Measurements from ENCODE around the gene RXRB.

RXRB gene

GRCh38 chr6:33169291-33170175 is 30.9 kb downstream of the RXRB start:
- no peaks in the 10 kb centered on the region for H4K20me1 ChIP-seq (ENCODE audit: insufficient read depth, low read length)
- no peaks in the 10 kb centered on the region for H3K9me3 ChIP-seq (ENCODE audit: low read length)
- H3F3A ChIP-seq (ENCODE audit: insufficient read depth, low read length) = no peaks in the 10 kb centered on the region
- H3K36me3 ChIP-seq (ENCODE audit: insufficient read depth, low read length) = no peaks in the 10 kb centered on the region
- no peak overlapping the region for H3K9ac ChIP-seq (ENCODE audit: low read length)
- no peaks in the 10 kb centered on the region for H3K9me2 ChIP-seq (ENCODE audit: low read depth, low read length)
- no peak overlapping the region for H3K4me3 ChIP-seq (ENCODE audit: low read depth, low read length, poor library complexity, severe bottlenecking)
- no peak overlapping the region for H3K4me2 ChIP-seq (ENCODE audit: low read length)
- no peak overlapping the region for H2AFZ ChIP-seq (ENCODE audit: low read length)
- no peaks in the 10 kb centered on the region for H3K79me2 ChIP-seq (ENCODE audit: insufficient read depth, low read length)
- TF ChIP-seq, protein P1, sequence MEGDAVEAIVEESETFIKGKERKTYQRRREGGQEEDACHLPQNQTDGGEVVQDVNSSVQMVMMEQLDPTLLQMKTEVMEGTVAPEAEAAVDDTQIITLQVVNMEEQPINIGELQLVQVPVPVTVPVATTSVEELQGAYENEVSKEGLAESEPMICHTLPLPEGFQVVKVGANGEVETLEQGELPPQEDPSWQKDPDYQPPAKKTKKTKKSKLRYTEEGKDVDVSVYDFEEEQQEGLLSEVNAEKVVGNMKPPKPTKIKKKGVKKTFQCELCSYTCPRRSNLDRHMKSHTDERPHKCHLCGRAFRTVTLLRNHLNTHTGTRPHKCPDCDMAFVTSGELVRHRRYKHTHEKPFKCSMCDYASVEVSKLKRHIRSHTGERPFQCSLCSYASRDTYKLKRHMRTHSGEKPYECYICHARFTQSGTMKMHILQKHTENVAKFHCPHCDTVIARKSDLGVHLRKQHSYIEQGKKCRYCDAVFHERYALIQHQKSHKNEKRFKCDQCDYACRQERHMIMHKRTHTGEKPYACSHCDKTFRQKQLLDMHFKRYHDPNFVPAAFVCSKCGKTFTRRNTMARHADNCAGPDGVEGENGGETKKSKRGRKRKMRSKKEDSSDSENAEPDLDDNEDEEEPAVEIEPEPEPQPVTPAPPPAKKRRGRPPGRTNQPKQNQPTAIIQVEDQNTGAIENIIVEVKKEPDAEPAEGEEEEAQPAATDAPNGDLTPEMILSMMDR (IDR thresholded peaks at IDR 0.05; ENCODE audit: low read length) = no peak
- TF ChIP-seq EZH2 (IDR thresholded peaks at IDR 0.05; ENCODE audit: borderline replicate concordance, low read length) = no peak
- H3K27me3 ChIP-seq (ENCODE audit: insufficient read depth, low read length) = no peaks in the 10 kb centered on the region
- no peak overlapping the region for H3K27ac ChIP-seq (ENCODE audit: low read depth, low read length, poor library complexity, severe bottlenecking)
- H3K4me1 ChIP-seq (ENCODE audit: insufficient read depth, low read length, severe bottlenecking) = no peaks in the 10 kb centered on the region

GRCh38 chr6:33168639-33169038 is 31.8 kb downstream of the RXRB start:
- Histone ChIP-seq H3K9ac (ENCODE audit: low read length) (no peak overlapping the region), H3K4me3 (ENCODE audit: low read depth, low read length, poor library complexity, severe bottlenecking) (no peak overlapping the region), H3K4me2 (ENCODE audit: low read length) (no peak overlapping the region), H3K4me1 (ENCODE audit: insufficient read depth, low read length, severe bottlenecking) (no peaks in the 10 kb centered on the region), H4K20me1 (ENCODE audit: insufficient read depth, low read length) (no peaks in the 10 kb centered on the region), H3K27ac (ENCODE audit: low read depth, low read length, poor library complexity, severe bottlenecking) (no peak overlapping the region), H3K79me2 (ENCODE audit: insufficient read depth, low read length) (no peaks in the 10 kb centered on the region), H3K27me3 (ENCODE audit: insufficient read depth, low read length) (no peaks in the 10 kb centered on the region), H3K9me3 (ENCODE audit: low read length) (no peaks in the 10 kb centered on the region), H3F3A (ENCODE audit: insufficient read depth, low read length) (no peaks in the 10 kb centered on the region), H3K36me3 (ENCODE audit: insufficient read depth, low read length) (no peaks in the 10 kb centered on the region), H3K9me2 (ENCODE audit: low read depth, low read length) (no peaks in the 10 kb centered on the region), H2AFZ (ENCODE audit: low read length) (no peak overlapping the region)
- TF ChIP-seq, protein P1 (IDR thresholded peaks at IDR 0.05; ENCODE audit: low read length) = no peak
- TF ChIP-seq EZH2 (IDR thresholded peaks at IDR 0.05; ENCODE audit: borderline replicate concordance, low read length) = no peak

DNA sequence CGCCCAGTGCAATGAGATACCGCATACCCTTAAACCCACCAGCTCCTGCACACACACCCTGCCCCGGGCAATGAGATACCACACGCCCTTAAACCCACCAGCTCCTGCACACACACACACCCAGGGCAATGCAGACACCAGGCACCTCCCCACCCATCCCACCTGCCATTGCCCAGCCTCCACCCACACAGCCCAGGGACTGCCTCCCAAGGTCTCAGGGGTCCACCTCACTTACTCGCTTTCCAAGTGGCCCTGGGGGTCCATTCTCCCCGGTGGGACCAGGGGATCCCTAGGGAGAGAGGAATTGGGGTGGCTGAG is 32.2 kb downstream of the RXRB start:
- Histone ChIP-seq H2AFZ (ENCODE audit: low read length) (no peak overlapping the region), H3K9ac (ENCODE audit: low read length) (no peak overlapping the region), H4K20me1 (ENCODE audit: insufficient read depth, low read length) (no peaks in the 10 kb centered on the region), H3K4me1 (ENCODE audit: insufficient read depth, low read length, severe bottlenecking) (no peaks in the 10 kb centered on the region), H3K9me2 (ENCODE audit: low read depth, low read length) (no peaks in the 10 kb centered on the region), H3K36me3 (ENCODE audit: insufficient read depth, low read length) (no peaks in the 10 kb centered on the region), H3K79me2 (ENCODE audit: insufficient read depth, low read length) (no peaks in the 10 kb centered on the region), H3K27ac (ENCODE audit: low read depth, low read length, poor library complexity, severe bottlenecking) (no peak overlapping the region), H3K4me2 (ENCODE audit: low read length) (no peak overlapping the region), H3K27me3 (ENCODE audit: insufficient read depth, low read length) (no peaks in the 10 kb centered on the region), H3K4me3 (ENCODE audit: low read depth, low read length, poor library complexity, severe bottlenecking) (no peak overlapping the region), H3K9me3 (ENCODE audit: low read length) (no peaks in the 10 kb centered on the region), H3F3A (ENCODE audit: insufficient read depth, low read length) (no peaks in the 10 kb centered on the region)
- TF ChIP-seq EZH2 (IDR thresholded peaks at IDR 0.05; ENCODE audit: borderline replicate concordance, low read length) = no peak
- TF ChIP-seq, protein P1 (IDR thresholded peaks at IDR 0.05; ENCODE audit: low read length) = no peak
